ENCODE measurements around the gene EFCAB7.

EFCAB7 gene

GRCh38 chr1:63522891-63523728, at the start of gene EFCAB7, which contains the start of gene ITGB3BP:
Gene EFCAB7, plus strand, starts transcription at chr1:63523525. Its CDS starts 2,048 bp downstream, at chr1:63525573.
Gene ITGB3BP, minus strand, starts transcription at chr1:63523225. Its CDS starts 92 bp downstream, at chr1:63523133.
- in situ Hi-C loops (cut with MboI; ENCODE audit: low sequenced_read_pairs): no loop called here

DNA sequence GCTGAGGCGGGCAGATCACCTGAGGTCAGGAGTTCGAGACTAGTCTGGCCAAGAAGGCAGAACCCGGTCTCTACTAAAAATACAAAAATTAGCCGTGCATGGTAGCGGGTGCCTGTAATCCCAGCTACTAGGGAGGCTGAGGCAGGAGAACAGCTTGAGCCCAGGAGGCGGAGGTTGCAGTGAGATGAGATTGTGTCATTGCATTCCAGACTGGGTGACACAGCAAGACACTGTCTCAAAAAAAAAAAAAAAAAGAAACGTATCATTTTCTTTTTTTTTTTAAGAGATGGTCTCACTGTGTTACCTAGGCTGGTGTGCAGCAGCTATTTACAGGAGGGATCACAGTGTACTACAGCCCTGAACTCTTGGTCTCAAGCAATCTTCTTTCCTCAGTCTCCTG, 47.6 kb upstream of the EFCAB7 start:
- in situ Hi-C loops (cut with MboI; ENCODE audit: low sequenced_read_pairs): no loop called here

DNA sequence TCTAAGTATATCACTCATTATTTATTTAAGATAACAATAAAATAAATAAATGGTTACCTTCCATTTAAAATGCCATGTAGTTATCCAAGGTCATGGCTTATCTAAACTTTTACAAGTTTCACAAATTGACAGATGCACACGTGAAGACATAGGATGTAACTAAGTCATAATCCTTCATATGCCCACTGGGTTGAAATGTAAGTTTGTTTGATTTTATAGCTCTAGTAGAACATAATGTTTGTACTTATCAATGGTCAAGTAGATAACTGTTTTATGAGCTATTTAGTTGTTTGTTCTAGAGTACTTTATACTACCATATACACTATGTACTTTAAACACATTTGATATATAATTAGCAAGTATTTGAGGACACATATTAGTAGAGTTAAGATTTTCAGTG, 43.3 kb upstream of the EFCAB7 start:
- in situ Hi-C loops (cut with MboI; ENCODE audit: low sequenced_read_pairs): no loop called here

- in situ Hi-C loops (cut with MboI; ENCODE audit: low sequenced_read_pairs): no loop called here
Observed at GRCh38 chr1:63486629-63487028, 36.7 kb upstream of the EFCAB7 start.

DNA sequence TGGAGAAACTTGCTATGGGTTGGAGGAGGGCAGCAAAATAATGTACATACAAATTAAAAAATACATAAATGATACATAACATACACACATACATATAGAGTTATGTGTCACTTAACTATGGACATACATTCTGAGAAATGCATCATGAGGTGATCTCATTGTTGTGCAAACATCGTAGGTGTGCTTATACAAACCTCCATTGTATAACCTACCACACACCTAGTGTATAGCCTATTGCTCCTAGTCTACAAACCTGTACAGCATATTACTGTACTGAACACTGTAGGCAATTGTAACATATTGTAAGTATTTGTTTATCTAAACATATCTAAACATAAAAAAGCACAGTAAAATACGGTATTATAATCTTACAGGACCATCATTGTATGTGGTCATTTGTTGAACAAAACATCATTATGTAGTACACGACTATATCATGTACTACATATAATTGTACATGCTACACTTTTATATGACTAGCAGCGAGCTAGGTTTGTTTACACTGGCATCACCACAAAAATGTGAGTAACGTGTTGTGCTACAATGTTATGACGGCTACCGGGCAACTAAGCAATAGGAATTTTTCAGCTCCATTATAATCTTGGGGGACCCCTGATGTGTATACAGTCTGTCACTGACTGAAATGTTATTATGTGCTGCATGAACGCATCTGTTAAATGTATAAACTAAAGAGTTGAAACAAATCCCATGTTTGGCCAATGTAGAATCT, 35.8 kb upstream of the EFCAB7 start:
- in situ Hi-C loops (cut with MboI; ENCODE audit: low sequenced_read_pairs): no loop called here

GRCh38 chr1:63497577-63497976, 25.7 kb upstream of the EFCAB7 start:
- in situ Hi-C loops (cut with MboI; ENCODE audit: low sequenced_read_pairs): no loop called here

GRCh38 chr1:63498106-63498505, 25.2 kb upstream of the EFCAB7 start:
- in situ Hi-C loops (cut with MboI; ENCODE audit: low sequenced_read_pairs): no loop called here

DNA sequence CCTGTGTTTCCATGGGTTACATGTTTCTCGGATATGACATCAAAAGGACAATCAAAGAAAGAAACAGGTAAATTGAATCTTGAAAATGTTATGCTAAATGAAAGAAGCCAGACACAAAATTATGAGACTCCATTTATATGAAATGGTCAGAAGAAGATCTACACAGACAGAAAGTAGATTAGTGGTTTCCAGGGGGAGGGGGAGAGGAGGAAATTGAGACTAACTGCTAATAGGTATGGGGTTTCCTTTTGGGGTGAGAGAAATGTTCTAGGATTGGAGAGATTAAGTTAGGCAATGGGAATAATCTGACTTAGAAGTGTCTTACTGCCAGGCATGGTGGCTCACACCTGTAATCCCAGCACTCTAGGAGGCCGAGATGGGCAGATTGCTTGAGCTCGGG, 22.1 kb upstream of the EFCAB7 start:
- in situ Hi-C loops (cut with MboI; ENCODE audit: low sequenced_read_pairs): no loop called here

DNA sequence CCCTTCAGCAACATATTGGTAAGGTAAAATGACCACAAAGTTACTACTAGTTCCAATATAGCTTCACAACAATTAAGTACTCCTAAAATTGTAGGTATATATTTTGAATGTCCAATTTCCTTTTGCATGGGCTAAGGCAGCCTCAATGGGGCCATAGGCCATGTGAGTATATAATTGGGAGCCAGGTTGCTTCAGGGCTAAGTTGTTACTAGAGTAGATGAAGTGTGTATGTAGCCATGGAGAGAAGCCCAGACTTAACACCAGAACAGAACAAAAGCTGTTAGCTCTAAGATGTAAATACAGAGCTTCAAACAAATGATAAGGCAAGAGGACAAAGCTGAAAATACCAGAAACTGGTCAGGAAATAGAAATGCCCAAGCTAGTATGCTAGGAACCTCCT, 16.5 kb upstream of the EFCAB7 start:
- in situ Hi-C loops (cut with MboI; ENCODE audit: low sequenced_read_pairs): no loop called here

DNA sequence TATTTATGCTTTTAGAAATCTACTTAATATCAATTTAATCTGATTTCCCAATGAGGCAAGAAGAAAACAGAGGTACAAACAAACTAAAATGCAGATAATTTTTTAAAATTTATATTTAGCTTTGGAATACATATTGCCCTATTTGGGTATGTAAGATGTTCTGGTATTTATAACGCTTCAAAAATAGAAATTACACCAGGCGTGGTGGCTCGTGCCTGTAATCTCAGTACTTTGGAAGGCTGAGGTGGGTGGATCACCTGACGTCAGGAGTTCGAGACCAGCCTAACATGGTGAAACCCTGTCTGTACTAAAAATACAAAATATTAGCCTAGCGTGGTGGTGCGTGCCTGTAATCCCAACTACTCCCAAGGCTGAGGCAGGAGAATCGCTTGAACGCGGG, 13.6 kb upstream of the EFCAB7 start:
- in situ Hi-C loops (cut with MboI; ENCODE audit: low sequenced_read_pairs): no loop called here

- in situ Hi-C loops (cut with MboI; ENCODE audit: low sequenced_read_pairs): no loop called here
Observed at GRCh38 chr1:63512584-63512983, 10.7 kb upstream of the EFCAB7 start.

GRCh38 chr1:63516629-63517028, 6.7 kb upstream of the EFCAB7 start:
- in situ Hi-C loops (cut with MboI; ENCODE audit: low sequenced_read_pairs): no loop called here

- in situ Hi-C loops (cut with MboI; ENCODE audit: low sequenced_read_pairs): no loop called here
Observed at GRCh38 chr1:63523738-63524137, 413 bp downstream of the EFCAB7 start.

- in situ Hi-C loops (cut with MboI; ENCODE audit: low sequenced_read_pairs): no loop called here
Observed at GRCh38 chr1:63524201-63524600, 876 bp downstream of the EFCAB7 start.

- in situ Hi-C loops (cut with MboI; ENCODE audit: low sequenced_read_pairs): no loop called here
Observed at GRCh38 chr1:63532727-63533126, 9.4 kb downstream of the EFCAB7 start.

GRCh38 chr1:63533931-63534330, 10.6 kb downstream of the EFCAB7 start:
- in situ Hi-C loops (cut with MboI; ENCODE audit: low sequenced_read_pairs): no loop called here

DNA sequence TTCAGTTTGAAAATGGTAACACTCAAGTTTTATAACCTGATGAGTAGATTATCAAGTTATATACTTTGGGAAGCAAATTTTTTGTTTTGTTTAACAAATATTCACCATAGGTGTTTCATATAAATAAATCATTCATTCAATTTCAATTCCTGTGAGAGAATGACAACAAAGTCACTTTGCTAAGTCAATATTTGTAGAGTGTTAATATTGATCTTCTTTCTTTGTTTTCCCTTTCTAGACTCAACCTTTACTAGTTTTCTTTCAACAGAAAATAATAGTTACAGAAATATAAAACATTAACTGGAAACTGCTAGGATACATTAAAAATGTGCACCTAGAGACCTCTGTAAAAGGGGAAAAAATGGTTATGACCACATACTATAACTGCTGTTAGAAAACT, 11.1 kb downstream of the EFCAB7 start:
- in situ Hi-C loops (cut with MboI; ENCODE audit: low sequenced_read_pairs): no loop called here

DNA sequence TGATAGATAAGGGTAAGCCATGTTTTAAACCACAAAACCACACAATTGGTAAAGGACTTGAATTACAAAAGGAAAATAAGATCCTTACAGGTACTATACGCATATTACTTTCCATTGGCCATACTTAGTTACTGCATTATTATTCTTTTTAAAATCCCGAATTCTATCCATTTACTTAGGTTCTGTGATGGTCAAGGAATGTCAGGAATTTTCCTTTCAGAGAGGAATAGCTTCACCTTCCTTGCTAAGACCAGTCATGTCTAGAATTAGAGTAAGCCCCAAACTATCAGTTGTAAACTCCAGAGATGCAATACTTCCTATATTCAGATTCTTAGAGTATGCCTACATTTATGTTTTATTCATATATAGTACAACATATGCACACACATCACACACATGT, 13.7 kb downstream of the EFCAB7 start:
- in situ Hi-C loops (cut with MboI; ENCODE audit: low sequenced_read_pairs): no loop called here

GRCh38 chr1:63537940-63538339, 14.6 kb downstream of the EFCAB7 start:
- in situ Hi-C loops (cut with MboI; ENCODE audit: low sequenced_read_pairs): no loop called here

- in situ Hi-C loops (cut with MboI; ENCODE audit: low sequenced_read_pairs): no loop called here
Observed at GRCh38 chr1:63545780-63546179, 22.5 kb downstream of the EFCAB7 start.

GRCh38 chr1:63547621-63548294, 24.4 kb downstream of the EFCAB7 start:
- in situ Hi-C loops (cut with MboI; ENCODE audit: low sequenced_read_pairs): no loop called here

DNA sequence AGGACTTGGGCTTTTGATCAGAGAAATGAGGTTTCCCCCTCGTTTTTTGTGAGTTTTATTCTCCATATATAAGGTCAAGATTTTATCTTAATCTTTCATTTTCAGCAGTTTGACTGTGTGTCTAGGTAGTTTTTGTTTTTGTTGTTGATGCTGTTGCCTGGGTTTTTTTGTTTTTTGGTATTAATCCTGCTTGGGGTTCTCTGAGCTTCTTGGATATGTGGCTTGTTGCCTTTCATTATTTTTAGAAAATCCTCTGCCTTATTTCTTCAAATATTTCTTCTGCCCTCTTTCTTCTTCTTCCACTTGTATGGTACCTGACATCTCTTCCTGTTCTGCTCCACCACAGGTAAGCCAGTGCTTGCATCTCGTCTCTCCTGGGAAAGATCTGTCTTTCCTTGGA, 25.0 kb downstream of the EFCAB7 start:
- in situ Hi-C loops (cut with MboI; ENCODE audit: low sequenced_read_pairs): no loop called here

Data from HL-60/S4 treated with retinoic acid at 250 ng/mL for 4 days and 3 days (cell line).